ACC112 (cell line): ENCODE data around the gene MCMBP.

ENCODE experiments used
- H2AFZ ChIP-seq: fragments of 200-600 bp; sonication (generic); one replicate; pipeline ENCODE4 v1.6.0; 2017; ENCODE audit warnings: antibody characterized with exemption, low read length; ENCODE audit not compliant: unreplicated experiment
- H3K27ac ChIP-seq: fragments of 200-600 bp; sonication (generic); 2 replicates; pipeline ENCODE4 v1.5.1; 2014; ENCODE audit warnings: low read depth, mild to moderate bottlenecking, antibody characterized with exemption, low read length, moderate library complexity
- H3K27me3 ChIP-seq: fragments of 200-600 bp; sonication (generic); 2 replicates; pipeline ENCODE4 v1.6.1; 2014; ENCODE audit warnings: mild to moderate bottlenecking, antibody characterized with exemption, low read length, moderate library complexity, mixed read lengths; ENCODE audit not compliant: insufficient read depth
- H3K36me3 ChIP-seq: fragments of 200-600 bp; sonication (generic); 2 replicates; pipeline ENCODE4 v1.6.1; 2016; ENCODE audit warnings: mild to moderate bottlenecking, antibody characterized with exemption, low read length, moderate library complexity, mixed read lengths; ENCODE audit not compliant: insufficient read depth
- H3K4me1 ChIP-seq: fragments of 200-600 bp; sonication (generic); one replicate; pipeline ENCODE4 v1.6.1; 2016; ENCODE audit warnings: low read length, mixed read lengths; ENCODE audit not compliant: insufficient read depth, unreplicated experiment, control insufficient read depth
- H3K4me3 ChIP-seq: fragments of 200-600 bp; sonication (generic); 2 replicates; pipeline ENCODE4 v1.5.1; 2014; ENCODE audit warnings: mild to moderate bottlenecking, low read depth, low read length
- H3K79me2 ChIP-seq: fragments of 200-600 bp; sonication (generic); one replicate; pipeline ENCODE4 v1.6.0; 2016; ENCODE audit warnings: low read length; ENCODE audit not compliant: control insufficient read depth, unreplicated experiment, insufficient read depth

MCMBP gene

GRCh38 chr10:119831656-119832055, 41.0 kb downstream of the MCMBP start:
- H3K36me3 ChIP-seq, result peaks cover 40% of the 10 kb centered on the region
- no peaks in the 10 kb centered on the region for H3K4me1 ChIP-seq
- no peak overlapping the region for H2AFZ ChIP-seq
- H3K4me3 ChIP-seq, result no peak overlapping the region
- H3K79me2 ChIP-seq, result no peaks in the 10 kb centered on the region
- H3K27me3 ChIP-seq, result no peaks in the 10 kb centered on the region
- no peak overlapping the region for H3K27ac ChIP-seq

GRCh38 chr10:119830851-119831250, 41.8 kb downstream of the MCMBP start:
- no peaks in the 10 kb centered on the region for H3K4me1 ChIP-seq
- no peak overlapping the region for H3K4me3 ChIP-seq
- no peaks in the 10 kb centered on the region for H3K27me3 ChIP-seq
- H3K27ac ChIP-seq, result no peak overlapping the region
- peaks cover 34% of the 10 kb centered on the region for H3K36me3 ChIP-seq
- no peaks in the 10 kb centered on the region for H3K79me2 ChIP-seq
- no peak overlapping the region for H2AFZ ChIP-seq

GRCh38 chr10:119829429-119829828, 43.2 kb downstream of the MCMBP start:
- peaks cover 34% of the 10 kb centered on the region for H3K36me3 ChIP-seq
- H3K27ac ChIP-seq, result no peak overlapping the region
- no peaks in the 10 kb centered on the region for H3K79me2 ChIP-seq
- H3K4me1 ChIP-seq, result no peaks in the 10 kb centered on the region
- H3K27me3 ChIP-seq, result no peaks in the 10 kb centered on the region
- no peak overlapping the region for H2AFZ ChIP-seq
- no peak overlapping the region for H3K4me3 ChIP-seq

- Histone ChIP-seq H3K27me3 (no peaks in the 10 kb centered on the region), H3K36me3 (peaks cover 34% of the 10 kb centered on the region), H3K79me2 (no peaks in the 10 kb centered on the region)
These were observed 45.2 kb downstream of the MCMBP start for GRCh38 chr10:119827430-119827829.

GRCh38 chr10:119826771-119827170, 45.9 kb downstream of the MCMBP start:
- H3K36me3 ChIP-seq, result peaks cover 33% of the 10 kb centered on the region

More at GRCh38 chr10:119827430-119827829, 45.2 kb downstream of the MCMBP start:
- no peak overlapping the region for H3K27ac ChIP-seq
- H2AFZ ChIP-seq, result no peak overlapping the region
- H3K4me1 ChIP-seq, result no peaks in the 10 kb centered on the region
- H3K4me3 ChIP-seq, result no peak overlapping the region

GRCh38 chr10:119824299-119824698, 48.3 kb downstream of the MCMBP start:
- H3K27me3 ChIP-seq, result no peaks in the 10 kb centered on the region
- H3K79me2 ChIP-seq, result no peaks in the 10 kb centered on the region
- H3K27ac ChIP-seq, result no peak overlapping the region
- H2AFZ ChIP-seq, result no peak overlapping the region
- H3K36me3 ChIP-seq, result peaks cover 13% of the 10 kb centered on the region; the same call in 1 of the 2 replicates
- H3K4me3 ChIP-seq, result no peak overlapping the region
- H3K4me1 ChIP-seq, result no peaks in the 10 kb centered on the region

More at GRCh38 chr10:119826771-119827170, 45.9 kb downstream of the MCMBP start:
- H3K79me2 ChIP-seq, result no peaks in the 10 kb centered on the region
- H3K4me3 ChIP-seq, result no peak overlapping the region
- no peaks in the 10 kb centered on the region for H3K27me3 ChIP-seq
- no peaks in the 10 kb centered on the region for H3K4me1 ChIP-seq
- H3K27ac ChIP-seq, result no peak overlapping the region
- H2AFZ ChIP-seq, result no peak overlapping the region

GRCh38 chr10:119821182-119821581, 51.5 kb downstream of the MCMBP start:
- no peak overlapping the region for H3K27ac ChIP-seq
- H3K27me3 ChIP-seq, result no peaks in the 10 kb centered on the region
- no peak overlapping the region for H2AFZ ChIP-seq
- no peaks in the 10 kb centered on the region for H3K79me2 ChIP-seq
- no peaks in the 10 kb centered on the region for H3K36me3 ChIP-seq
- no peaks in the 10 kb centered on the region for H3K4me1 ChIP-seq
- no peak overlapping the region for H3K4me3 ChIP-seq

- Histone ChIP-seq H3K4me3 (peak overlapping the region; percentile 68), H3K27me3 (no peaks in the 10 kb centered on the region), H3K27ac (no peak overlapping the region), H3K79me2 (no peaks in the 10 kb centered on the region), H3K36me3 (no peaks in the 10 kb centered on the region), H3K4me1 (no peaks in the 10 kb centered on the region), H2AFZ (no peak overlapping the region)
These were observed 53.8 kb downstream of the MCMBP start for GRCh38 chr10:119818889-119819270.

- Histone ChIP-seq H3K27me3 (no peaks in the 10 kb centered on the region), H2AFZ (no peak overlapping the region), H3K4me3 (peak overlapping the region; percentile 68), H3K4me1 (no peaks in the 10 kb centered on the region), H3K27ac (no peak overlapping the region), H3K36me3 (no peaks in the 10 kb centered on the region), H3K79me2 (no peaks in the 10 kb centered on the region)
These were observed 54.4 kb downstream of the MCMBP start for GRCh38 chr10:119817991-119818888.

GRCh38 chr10:119815671-119816070, 57.0 kb downstream of the MCMBP start:
- Histone ChIP-seq H3K27ac (no peak overlapping the region), H2AFZ (no peak overlapping the region), H3K4me1 (no peaks in the 10 kb centered on the region), H3K36me3 (no peaks in the 10 kb centered on the region), H3K27me3 (no peaks in the 10 kb centered on the region), H3K79me2 (no peaks in the 10 kb centered on the region), H3K4me3 (no peak overlapping the region)

- Histone ChIP-seq H3K4me1 (no peaks in the 10 kb centered on the region), H3K79me2 (no peaks in the 10 kb centered on the region), H3K27ac (no peak overlapping the region), H3K36me3 (no peaks in the 10 kb centered on the region), H3K27me3 (no peaks in the 10 kb centered on the region), H3K4me3 (no peak overlapping the region), H2AFZ (no peak overlapping the region)
These were observed 60.0 kb downstream of the MCMBP start for GRCh38 chr10:119812684-119813083.
